MM.1S (cell line): ENCODE measurements around the gene KCNK7.

ENCODE experiments used
- CTCF ChIP-seq: fragments of 300-600 bp; sonication (generic); IDR thresholded peaks from 2 replicates; pipeline ENCODE4 v1.5.1; 2016; ENCODE audit warnings: antibody characterized with exemption, low read length, mixed read lengths
- EZH2 ChIP-seq: fragments of 300-600 bp; sonication (generic); optimal IDR thresholded peaks from 2 replicates; pipeline ENCODE3; 2017; ENCODE audit warnings: low read depth, mild to moderate bottlenecking, antibody characterized with exemption, low read length, mixed read lengths
- EZH2phosphoT487 ChIP-seq: fragments of 300-600 bp; sonication (generic); IDR thresholded peaks from 2 replicates; pipeline ENCODE4 v1.6.1; 2018; ENCODE audit warnings: antibody characterized with exemption, low read length

- TF ChIP-seq CTCF (no peak), EZH2 (no peak), EZH2phosphoT487 (no peak)
Observed at GRCh38 chr11:65599955-65600246, 4.3 kb upstream of the KCNK7 start.
